ENCODE measurements around the gene RRP9.

DNA sequence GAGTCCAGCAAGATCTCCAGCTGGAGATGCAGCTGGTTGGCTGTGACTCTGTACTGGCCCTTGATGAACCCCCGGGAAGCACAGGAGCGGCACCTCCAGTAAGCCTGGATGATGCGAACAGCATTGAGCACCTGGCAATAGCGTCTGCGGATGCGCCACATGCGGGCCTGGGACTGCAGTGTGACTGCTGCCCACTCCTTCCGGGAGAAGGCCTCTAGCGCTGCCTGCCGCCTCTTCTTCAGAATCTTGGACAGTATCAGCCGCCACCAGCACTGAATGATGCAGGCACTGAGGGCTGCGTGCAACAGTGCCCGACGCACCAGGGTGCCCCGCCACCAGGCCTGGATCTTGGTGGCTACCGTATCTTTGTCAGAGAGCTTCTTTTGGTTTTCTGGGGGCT lies 46.8 kb downstream of the RRP9 start:
- TF ChIP-seq POLR2A (IDR thresholded peaks at IDR 0.05) = no peak
- TF ChIP-seq, protein P1, sequence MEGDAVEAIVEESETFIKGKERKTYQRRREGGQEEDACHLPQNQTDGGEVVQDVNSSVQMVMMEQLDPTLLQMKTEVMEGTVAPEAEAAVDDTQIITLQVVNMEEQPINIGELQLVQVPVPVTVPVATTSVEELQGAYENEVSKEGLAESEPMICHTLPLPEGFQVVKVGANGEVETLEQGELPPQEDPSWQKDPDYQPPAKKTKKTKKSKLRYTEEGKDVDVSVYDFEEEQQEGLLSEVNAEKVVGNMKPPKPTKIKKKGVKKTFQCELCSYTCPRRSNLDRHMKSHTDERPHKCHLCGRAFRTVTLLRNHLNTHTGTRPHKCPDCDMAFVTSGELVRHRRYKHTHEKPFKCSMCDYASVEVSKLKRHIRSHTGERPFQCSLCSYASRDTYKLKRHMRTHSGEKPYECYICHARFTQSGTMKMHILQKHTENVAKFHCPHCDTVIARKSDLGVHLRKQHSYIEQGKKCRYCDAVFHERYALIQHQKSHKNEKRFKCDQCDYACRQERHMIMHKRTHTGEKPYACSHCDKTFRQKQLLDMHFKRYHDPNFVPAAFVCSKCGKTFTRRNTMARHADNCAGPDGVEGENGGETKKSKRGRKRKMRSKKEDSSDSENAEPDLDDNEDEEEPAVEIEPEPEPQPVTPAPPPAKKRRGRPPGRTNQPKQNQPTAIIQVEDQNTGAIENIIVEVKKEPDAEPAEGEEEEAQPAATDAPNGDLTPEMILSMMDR (IDR thresholded peaks at IDR 0.05) = no peak
